Esophagus squamous epithelium (tissue), 5 donors: Measurements from ENCODE around the gene PRPS1. TPM values are rescaled to one million over a fixed set of nuclear protein-coding genes. Genes with fewer than 3 reads are reported as not detected.

Experiments
- DNase-seq: peaks from one replicate; lab custom pipeline; 2025; lab: John Stamatoyannopoulos, UW
- H3K27ac ChIP-seq, 4 donors: fragments of 200-600 bp; sonication (generic); one replicate each; pipeline ENCODE4 v1.5.1; 2016 to 2019; ENCODE audit warnings: mild to moderate bottlenecking in 1 of 4
- H3K27me3 ChIP-seq, 4 donors: fragments of 200-600 bp; sonication (generic); 1 replicate in 3 of 4; 2 replicates in 1 of 4; pipeline versions ENCODE4 v1.5.1 to v1.6.0; 2017 to 2021; ENCODE audit warnings: antibody characterized with exemption in 1 of 4
- H3K36me3 ChIP-seq, 3 donors: fragments of 200-600 bp; sonication (generic); one replicate each; pipeline ENCODE4 v1.5.1; 2016 to 2019
- H3K4me1 ChIP-seq, 3 donors: fragments of 200-600 bp; sonication (generic); one replicate each; pipeline ENCODE4 v1.5.1; 2017 to 2019
- H3K4me3 ChIP-seq, 4 donors: fragments of 200-600 bp; sonication (generic); 1 replicate in 3 of 4; 2 replicates in 1 of 4; pipeline ENCODE4 v1.5.1; 2016 to 2019; ENCODE audit warnings: mild to moderate bottlenecking in 2 of 4, moderate library complexity in 1 of 4
- H3K9me3 ChIP-seq, 3 donors: fragments of 200-600 bp; sonication (generic); one replicate each; pipeline ENCODE4 v1.5.1; 2016 to 2019
- POLR2A ChIP-seq, 4 donors: fragments of 450-650 bp; IDR thresholded peaks; one replicate each; pipeline ENCODE4 v1.6.1; 2017; ENCODE audit warnings: antibody characterized with exemption in 4 of 4, mild to moderate bottlenecking in 4 of 4, moderate library complexity in 3 of 4
- WGBS, 2 donors: methylation state at CpG; one replicate each; pipeline ENCODE4 v1.1.5; 2018; 5-methylcytosine and 5-hydroxymethylcytosine counted together
- intact Hi-C: fragments of 100-400 bp; cut with DNase I; formaldehyde crosslinking; loops from one replicate; pipeline ENCODE4 v1.15.0; 2022
- total RNA-seq, 4 donors: library from RNA; depleted of rRNA; stranded (reverse); fragments of >200 nt; gene quantifications; one replicate each; pipeline ENCODE4 v1.1.0, GENCODE V29; 2016
- TF ChIP-seq, protein P1 (sequence below), 6 experiments: fragments of 450-650 bp in 4 of 6; fragments of 200-600 bp in 2 of 6; sonication (generic) in 2 of 6; IDR thresholded peaks; one replicate each; pipeline ENCODE4 v1.5.1; 2016 to 2019; ENCODE audit warnings: antibody characterized with exemption in 6 of 6, mild to moderate bottlenecking in 4 of 6, moderate library complexity in 4 of 6
- donor health status: DM: yes; HTN: yes; CAD: no.

The PRPS1 gene
- total RNA-seq, 4 donors from 2014 or later: 9.1 to 18.1 (median 16.5) TPM

DNA sequence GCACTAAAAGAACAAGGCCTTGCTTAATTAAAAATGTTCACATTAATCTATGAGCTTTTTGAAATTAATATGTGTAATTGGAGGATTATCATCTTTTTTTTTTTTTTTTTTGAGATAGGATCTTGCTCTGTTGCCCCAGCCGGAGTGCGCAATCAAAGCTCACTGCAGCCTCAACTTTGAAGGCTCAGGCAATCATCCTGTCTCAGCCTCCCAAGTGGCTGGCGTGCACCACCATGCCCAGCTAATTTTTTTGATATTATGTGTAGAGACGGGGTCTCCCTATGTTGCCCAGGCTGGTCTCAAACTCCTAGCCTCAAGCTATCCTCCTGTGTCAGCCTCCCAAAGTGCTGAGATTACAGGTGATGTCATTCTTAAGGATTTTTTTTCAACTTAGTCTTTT, 20.0 kb downstream of the PRPS1 start:
- intact Hi-C loops: no loop called here
- Histone ChIP-seq H3K4me3 (no peak overlapping the region), H3K4me1 (no peaks in the 10 kb centered on the region), H3K27ac (no peak overlapping the region), H3K36me3 (peaks cover 0 to 30% (median 0%) of the 10 kb centered on the region in 3 donors), H3K9me3 (no peaks in the 10 kb centered on the region), H3K27me3 (no peaks in the 10 kb centered on the region)
- 90 to 98% methylated on average over 4 of the region's 4 CpGs for WGBS, 2 donors
- no peak for TF ChIP-seq POLR2A (IDR thresholded peaks at IDR 0.05)
- TF ChIP-seq, protein P1, sequence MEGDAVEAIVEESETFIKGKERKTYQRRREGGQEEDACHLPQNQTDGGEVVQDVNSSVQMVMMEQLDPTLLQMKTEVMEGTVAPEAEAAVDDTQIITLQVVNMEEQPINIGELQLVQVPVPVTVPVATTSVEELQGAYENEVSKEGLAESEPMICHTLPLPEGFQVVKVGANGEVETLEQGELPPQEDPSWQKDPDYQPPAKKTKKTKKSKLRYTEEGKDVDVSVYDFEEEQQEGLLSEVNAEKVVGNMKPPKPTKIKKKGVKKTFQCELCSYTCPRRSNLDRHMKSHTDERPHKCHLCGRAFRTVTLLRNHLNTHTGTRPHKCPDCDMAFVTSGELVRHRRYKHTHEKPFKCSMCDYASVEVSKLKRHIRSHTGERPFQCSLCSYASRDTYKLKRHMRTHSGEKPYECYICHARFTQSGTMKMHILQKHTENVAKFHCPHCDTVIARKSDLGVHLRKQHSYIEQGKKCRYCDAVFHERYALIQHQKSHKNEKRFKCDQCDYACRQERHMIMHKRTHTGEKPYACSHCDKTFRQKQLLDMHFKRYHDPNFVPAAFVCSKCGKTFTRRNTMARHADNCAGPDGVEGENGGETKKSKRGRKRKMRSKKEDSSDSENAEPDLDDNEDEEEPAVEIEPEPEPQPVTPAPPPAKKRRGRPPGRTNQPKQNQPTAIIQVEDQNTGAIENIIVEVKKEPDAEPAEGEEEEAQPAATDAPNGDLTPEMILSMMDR (IDR thresholded peaks at IDR 0.05): no peak
- DNase-seq: no peak

DNA sequence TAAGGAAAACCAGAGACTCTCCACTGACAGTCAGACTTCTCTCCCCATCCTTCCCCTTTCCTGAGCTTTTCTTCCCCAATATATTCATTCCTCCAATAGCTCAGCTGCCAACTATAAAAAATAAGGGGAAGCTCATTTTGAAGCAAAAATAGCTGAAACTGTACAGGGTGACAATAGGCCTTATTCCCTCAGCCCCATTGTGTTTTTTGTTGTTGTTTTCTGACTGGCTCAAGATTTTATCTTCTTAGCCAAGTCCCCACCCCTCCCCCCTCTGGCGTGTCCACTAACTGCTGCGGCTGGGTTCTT, 26.2 kb downstream of the PRPS1 start:
- DNase-seq: no peak
- intact Hi-C loops: no loop called here
- no peak overlapping the region for H3K4me3 ChIP-seq
- TF ChIP-seq POLR2A (IDR thresholded peaks at IDR 0.05): no peak
- TF ChIP-seq, protein P1 (IDR thresholded peaks at IDR 0.05): no peak
- H3K9me3 ChIP-seq: no peaks in the 10 kb centered on the region
- no peaks in the 10 kb centered on the region for H3K36me3 ChIP-seq
- H3K27me3 ChIP-seq: no peaks in the 10 kb centered on the region
- peak overlapping the region; percentile 40 to 77 (median 64) for H3K27ac ChIP-seq
- peaks cover 0 to 16% (median 7%) of the 10 kb centered on the region in 3 donors for H3K4me1 ChIP-seq
- 18 to 48% methylated on average over 2 of the region's 2 CpGs for WGBS, 2 donors

DNA sequence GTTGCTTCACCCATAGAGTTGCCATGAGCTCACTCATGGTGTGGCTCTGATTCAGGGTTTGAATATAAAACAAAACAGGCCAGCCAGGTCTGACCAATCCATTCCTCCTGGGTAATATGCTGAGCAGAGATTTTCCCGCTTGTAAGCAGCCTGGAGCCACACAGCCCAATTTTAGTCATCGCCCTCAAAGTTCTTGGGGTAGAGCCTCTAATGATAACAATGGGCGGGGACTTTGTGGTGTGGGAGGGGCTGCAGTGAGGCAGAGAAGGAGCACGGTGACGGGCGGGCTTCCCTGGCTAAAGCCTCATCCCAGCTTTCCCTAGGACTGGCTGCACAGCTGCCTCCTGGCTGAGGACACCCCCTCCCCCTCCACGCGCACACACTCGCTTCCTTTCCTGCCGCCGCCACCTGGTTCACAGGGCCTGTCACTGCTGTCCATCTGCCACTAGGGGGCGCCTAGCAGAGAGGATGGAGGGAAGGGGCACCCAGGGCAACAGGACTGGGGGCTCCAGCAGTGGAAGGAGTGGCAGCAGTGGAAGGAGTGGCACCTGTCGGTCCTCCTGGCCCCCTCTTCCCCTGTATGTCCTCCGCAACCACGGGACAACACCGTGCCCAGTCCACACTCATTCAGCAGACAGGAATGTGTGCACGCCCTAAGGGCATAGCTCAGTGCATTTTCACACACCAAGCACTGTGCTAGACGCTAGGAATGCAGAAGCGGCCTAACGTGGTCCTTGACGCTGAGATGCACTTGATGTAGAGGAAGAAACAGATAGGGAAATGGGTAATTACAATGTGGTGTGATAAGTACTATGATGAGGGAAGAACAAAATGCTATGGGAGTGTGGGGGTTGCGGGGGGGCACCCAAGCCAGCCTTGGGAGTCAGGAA, 26.8 kb downstream of the PRPS1 start:
- peak overlapping the region in 1 of 4 donors; percentile 26 for H3K4me3 ChIP-seq
- 34 to 40% methylated on average over 9 to 19 of the region's 22 CpGs for WGBS, 2 donors
- intact Hi-C loops: loop anchor here (5.0 kb wide), 1 partner anchor 122 kb away; the partner anchor contains the start of genes NCBP2L and TSC22D3

DNA sequence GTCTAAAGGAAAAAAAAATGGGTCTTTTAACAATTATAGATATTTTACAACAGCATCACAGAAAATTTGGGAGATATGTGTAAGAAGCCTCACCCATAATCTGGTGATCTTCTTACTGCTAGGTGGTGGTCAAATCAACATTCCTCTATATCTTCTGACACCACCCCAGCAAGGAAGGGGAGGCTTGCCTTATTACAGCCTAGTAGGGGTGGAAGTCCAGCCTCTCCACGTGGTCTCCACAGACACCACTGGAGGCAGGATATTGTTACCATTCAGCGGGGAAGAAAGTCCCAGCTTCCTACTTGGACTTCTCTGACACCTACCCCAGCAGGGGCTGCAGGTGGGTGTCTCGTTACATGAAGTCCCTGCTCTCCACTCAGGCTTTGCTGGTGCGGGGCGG, 28.7 kb downstream of the PRPS1 start:
- Histone ChIP-seq H3K9me3 (no peaks in the 10 kb centered on the region), H3K4me3 (no peak overlapping the region), H3K4me1 (peaks cover 0 to 21% (median 7%) of the 10 kb centered on the region in 3 donors), H3K27ac (no peak overlapping the region), H3K27me3 (no peaks in the 10 kb centered on the region), H3K36me3 (no peaks in the 10 kb centered on the region)
- DNase-seq: no peak
- WGBS, 2 donors: 59 to 83% methylated on average over 2 to 5 of the region's 5 CpGs
- intact Hi-C loops: loop anchor here (5.0 kb wide), 1 partner anchor 120 kb away; the partner anchor contains the start of genes NCBP2L and TSC22D3
- no peak for TF ChIP-seq POLR2A (IDR thresholded peaks at IDR 0.05)
- TF ChIP-seq, protein P1 (IDR thresholded peaks at IDR 0.05): no peak

More for the DNA sequence above, 26.8 kb downstream of the PRPS1 start:
- no peak for DNase-seq
- H3K27me3 ChIP-seq: no peaks in the 10 kb centered on the region
- H3K27ac ChIP-seq: peak overlapping the region; percentile 40 to 77 (median 64)
- peaks cover 0 to 20% (median 7%) of the 10 kb centered on the region in 3 donors for H3K4me1 ChIP-seq
- no peaks in the 10 kb centered on the region for H3K9me3 ChIP-seq
- TF ChIP-seq POLR2A (IDR thresholded peaks at IDR 0.05): no peak
- TF ChIP-seq, protein P1 (IDR thresholded peaks at IDR 0.05): peak in 5 of 6 experiments; percentile 47 to 68 (median 62)
- H3K36me3 ChIP-seq: no peaks in the 10 kb centered on the region

DNA sequence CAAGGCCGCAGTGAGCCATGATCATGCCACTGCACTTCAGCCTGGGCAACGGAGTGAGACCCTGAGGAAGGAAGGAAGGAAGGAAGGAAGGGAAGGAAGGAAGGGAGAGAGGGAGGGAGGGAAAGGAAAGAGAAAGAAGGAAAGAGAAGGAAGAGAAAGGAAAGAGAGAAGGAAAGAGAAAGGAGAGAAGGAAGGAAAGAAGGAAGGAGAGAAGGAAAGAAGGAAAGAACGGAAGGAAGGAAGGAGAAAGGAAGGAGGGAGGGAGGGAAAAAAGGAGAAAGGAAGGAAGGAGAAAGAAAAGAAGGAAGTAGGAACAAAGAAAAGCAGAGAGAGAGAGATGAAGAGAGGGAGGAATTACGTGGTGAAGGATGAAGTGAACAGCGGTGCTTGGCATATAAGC, 30.4 kb downstream of the PRPS1 start:
- DNase-seq: no peak
- intact Hi-C loops: loop anchor here (5.0 kb wide), 1 partner anchor 119 kb away; the partner anchor contains the start of genes NCBP2L and TSC22D3
- WGBS, 2 donors: 64 to 88% methylated on average over 5 of the region's 5 CpGs
- no peaks in the 10 kb centered on the region for H3K27me3 ChIP-seq
- no peaks in the 10 kb centered on the region for H3K9me3 ChIP-seq
- H3K4me1 ChIP-seq: peaks cover 0 to 21% (median 7%) of the 10 kb centered on the region in 3 donors
- no peak for TF ChIP-seq POLR2A (IDR thresholded peaks at IDR 0.05)
- TF ChIP-seq, protein P1 (IDR thresholded peaks at IDR 0.05): no peak
- no peak overlapping the region for H3K4me3 ChIP-seq
- no peaks in the 10 kb centered on the region for H3K36me3 ChIP-seq
- H3K27ac ChIP-seq: no peak overlapping the region
